K562 (cell line): ENCODE data around the gene MDP1.

Experiments used
- CEBPB ChIP-seq: fragments of 450-650 bp; IDR thresholded peaks from 2 replicates; pipeline ENCODE4 v1.6.1; 2016; ENCODE audit warnings: missing genetic modification characterization, missing compliant biosample characterization
- CSDE1 ChIP-seq, 2 experiments: fragments of 450-650 bp; IDR thresholded peaks; 2 replicates each; pipeline ENCODE4 v1.6.1; 2016; ENCODE audit warnings: mild to moderate bottlenecking in 1 of 2
- HCFC1 ChIP-seq: IDR thresholded peaks from 2 replicates; pipeline ENCODE4 v1.6.1; 2012; ENCODE audit warnings: low read depth, low read length, improper control_type of control experiment
- MYC ChIP-seq, 2 experiments: fragments of 250-450 bp in 1 of 2; sonication (Bioruptor Pico) in 1 of 2; IDR thresholded peaks; 2 replicates each; pipeline versions ENCODE4 v1.5.1 to v1.6.1; 2012 to 2021; ENCODE audit warnings: low read depth in 2 of 2, borderline replicate concordance in 1 of 2, improper control_type of control experiment in 1 of 2, low read length in 1 of 2, mild to moderate bottlenecking in 1 of 2, moderate library complexity in 1 of 2
- NR1H2 ChIP-seq: sonication (generic); formaldehyde crosslinking; IDR thresholded peaks from 2 replicates; pipeline ENCODE4 v1.4.0; 2020; ENCODE audit warnings: mild to moderate bottlenecking, missing genetic modification reagents
- RAD51 ChIP-seq: fragments of 450-650 bp; IDR thresholded peaks from 2 replicates; pipeline ENCODE4 v1.7.1; 2016; ENCODE audit warnings: low read depth, mild to moderate bottlenecking, borderline replicate concordance
- SNRNP70 ChIP-seq: fragments of 200-400 bp; formaldehyde crosslinking; optimal IDR thresholded peaks from 2 replicates; pipeline ENCODE3; 2017; ENCODE audit warnings: low read depth, low read length
- SP1 ChIP-seq: sonication (generic); formaldehyde crosslinking; IDR thresholded peaks from 2 replicates; pipeline ENCODE4 v1.8.1; 2022; ENCODE audit warnings: mild to moderate bottlenecking, missing genetic modification reagents
- TBL1XR1 ChIP-seq, 2 experiments: IDR thresholded peaks; 2 replicates each; pipeline ENCODE4 v1.6.1; 2012; ENCODE audit warnings: improper control_type of control experiment in 2 of 2, low read length in 2 of 2, mild to moderate bottlenecking in 1 of 2
- TF ChIP-seq, protein P1 (sequence below), 3 experiments: IDR thresholded peaks in 2 of 3; conservative IDR thresholded peaks in 1 of 3; 2 replicates each; pipeline ENCODE4 v1.5.1; 2011 to 2012; ENCODE audit warnings: low read length in 3 of 3, mild to moderate bottlenecking in 3 of 3, control low read depth in 2 of 3, improper control_type of control experiment in 1 of 3, inconsistent platforms in 1 of 3, low read depth in 1 of 3, mixed read lengths in 1 of 3, moderate library complexity in 1 of 3; ENCODE audit not compliant: insufficient read depth in 2 of 3
- TF ChIP-seq, protein P2 (sequence below), 2 experiments: fragments of 450-650 bp in 1 of 2; IDR thresholded peaks; 2 replicates each; pipeline ENCODE4 v1.6.1; 2011 to 2017; ENCODE audit warnings: low read depth in 2 of 2, antibody characterized with exemption in 1 of 2, borderline replicate concordance in 1 of 2, low read length in 1 of 2, mild to moderate bottlenecking in 1 of 2, mixed read lengths in 1 of 2; ENCODE audit not compliant: control insufficient read depth in 1 of 2

DNA sequence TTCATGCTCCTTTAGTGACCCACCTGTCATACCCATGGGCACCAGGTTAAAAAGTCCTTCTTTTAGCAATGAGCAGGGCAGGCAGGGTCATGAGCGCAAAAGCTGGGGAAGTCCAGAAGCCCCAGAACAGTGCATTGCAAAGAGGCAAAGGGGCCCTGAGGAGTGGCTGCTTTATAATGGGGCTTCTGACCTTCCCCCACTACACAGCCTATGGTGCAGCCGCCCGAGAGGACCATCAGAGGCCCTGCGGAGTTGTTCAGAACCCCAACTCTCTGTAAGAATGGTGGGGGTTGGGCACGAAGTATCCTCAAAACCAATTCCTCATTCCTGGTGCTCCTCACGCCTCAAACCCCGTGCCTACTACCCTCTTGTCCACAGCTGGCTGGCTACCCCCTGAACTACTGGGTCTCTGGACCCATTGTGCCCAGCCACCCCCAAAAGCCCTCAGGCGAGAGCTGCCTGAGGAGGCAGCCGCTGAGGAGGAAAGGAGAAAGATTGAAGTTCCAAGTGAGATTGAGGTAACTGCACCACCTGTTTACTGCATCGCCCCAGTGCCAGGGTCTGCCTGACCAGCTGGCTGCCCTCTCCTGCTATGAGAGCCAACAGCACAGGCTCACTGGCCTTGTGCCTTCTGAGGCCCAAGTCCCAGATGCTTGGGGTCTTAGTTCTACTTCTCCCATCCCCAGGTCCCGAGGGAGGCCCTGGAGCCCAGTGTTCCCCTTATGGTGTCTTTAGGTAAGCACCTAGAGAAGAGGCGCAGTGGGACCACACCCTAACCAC lies 37.3 kb downstream of the MDP1 start:
- TF ChIP-seq SP1 (CRISPR knock-in tag) = no peak
- TF ChIP-seq, protein P1, sequence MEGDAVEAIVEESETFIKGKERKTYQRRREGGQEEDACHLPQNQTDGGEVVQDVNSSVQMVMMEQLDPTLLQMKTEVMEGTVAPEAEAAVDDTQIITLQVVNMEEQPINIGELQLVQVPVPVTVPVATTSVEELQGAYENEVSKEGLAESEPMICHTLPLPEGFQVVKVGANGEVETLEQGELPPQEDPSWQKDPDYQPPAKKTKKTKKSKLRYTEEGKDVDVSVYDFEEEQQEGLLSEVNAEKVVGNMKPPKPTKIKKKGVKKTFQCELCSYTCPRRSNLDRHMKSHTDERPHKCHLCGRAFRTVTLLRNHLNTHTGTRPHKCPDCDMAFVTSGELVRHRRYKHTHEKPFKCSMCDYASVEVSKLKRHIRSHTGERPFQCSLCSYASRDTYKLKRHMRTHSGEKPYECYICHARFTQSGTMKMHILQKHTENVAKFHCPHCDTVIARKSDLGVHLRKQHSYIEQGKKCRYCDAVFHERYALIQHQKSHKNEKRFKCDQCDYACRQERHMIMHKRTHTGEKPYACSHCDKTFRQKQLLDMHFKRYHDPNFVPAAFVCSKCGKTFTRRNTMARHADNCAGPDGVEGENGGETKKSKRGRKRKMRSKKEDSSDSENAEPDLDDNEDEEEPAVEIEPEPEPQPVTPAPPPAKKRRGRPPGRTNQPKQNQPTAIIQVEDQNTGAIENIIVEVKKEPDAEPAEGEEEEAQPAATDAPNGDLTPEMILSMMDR (IDR thresholded peaks at IDR 0.05 in 2 of 3, conservative IDR thresholded peaks at IDR 0.05 in 1 of 3; ENCODE audit: insufficient read depth in 2 of 3, low read depth in 1 of 3, low read length in 3 of 3) = no peak
- no peak for TF ChIP-seq SNRNP70
- TF ChIP-seq MYC (IDR thresholded peaks at IDR 0.05; ENCODE audit: low read depth, low read length) = no peak
- no peak for TF ChIP-seq MYC (CRISPR knock-in tag; IDR thresholded peaks at IDR 0.05; ENCODE audit: borderline replicate concordance, low read depth)
- TF ChIP-seq NR1H2 (CRISPR knock-in tag) = no peak
- TF ChIP-seq, protein P2, sequence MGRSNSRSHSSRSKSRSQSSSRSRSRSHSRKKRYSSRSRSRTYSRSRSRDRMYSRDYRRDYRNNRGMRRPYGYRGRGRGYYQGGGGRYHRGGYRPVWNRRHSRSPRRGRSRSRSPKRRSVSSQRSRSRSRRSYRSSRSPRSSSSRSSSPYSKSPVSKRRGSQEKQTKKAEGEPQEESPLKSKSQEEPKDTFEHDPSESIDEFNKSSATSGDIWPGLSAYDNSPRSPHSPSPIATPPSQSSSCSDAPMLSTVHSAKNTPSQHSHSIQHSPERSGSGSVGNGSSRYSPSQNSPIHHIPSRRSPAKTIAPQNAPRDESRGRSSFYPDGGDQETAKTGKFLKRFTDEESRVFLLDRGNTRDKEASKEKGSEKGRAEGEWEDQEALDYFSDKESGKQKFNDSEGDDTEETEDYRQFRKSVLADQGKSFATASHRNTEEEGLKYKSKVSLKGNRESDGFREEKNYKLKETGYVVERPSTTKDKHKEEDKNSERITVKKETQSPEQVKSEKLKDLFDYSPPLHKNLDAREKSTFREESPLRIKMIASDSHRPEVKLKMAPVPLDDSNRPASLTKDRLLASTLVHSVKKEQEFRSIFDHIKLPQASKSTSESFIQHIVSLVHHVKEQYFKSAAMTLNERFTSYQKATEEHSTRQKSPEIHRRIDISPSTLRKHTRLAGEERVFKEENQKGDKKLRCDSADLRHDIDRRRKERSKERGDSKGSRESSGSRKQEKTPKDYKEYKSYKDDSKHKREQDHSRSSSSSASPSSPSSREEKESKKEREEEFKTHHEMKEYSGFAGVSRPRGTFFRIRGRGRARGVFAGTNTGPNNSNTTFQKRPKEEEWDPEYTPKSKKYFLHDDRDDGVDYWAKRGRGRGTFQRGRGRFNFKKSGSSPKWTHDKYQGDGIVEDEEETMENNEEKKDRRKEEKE (IDR thresholded peaks at IDR 0.05; ENCODE audit: borderline replicate concordance in 1 of 2, control insufficient read depth in 1 of 2, low read depth in 2 of 2, low read length in 1 of 2) = no peak
- no peak for TF ChIP-seq CSDE1 (IDR thresholded peaks at IDR 0.05)
- TF ChIP-seq CEBPB (tag) = no peak
- TF ChIP-seq HCFC1 = no peak
- no peak for TF ChIP-seq TBL1XR1 (IDR thresholded peaks at IDR 0.05; ENCODE audit: low read length in 2 of 2)
- no peak for TF ChIP-seq RAD51
